DND-41 (cell line): Measurements from ENCODE around the gene PML.

Source experiments
- EZH2 ChIP-seq: IDR thresholded peaks from 3 replicates; pipeline ENCODE4 v1.6.1; 2012; ENCODE audit warnings: borderline replicate concordance, low read depth, mild to moderate bottlenecking, moderate library complexity, low read length, inconsistent platforms; ENCODE audit not compliant: severe bottlenecking
- TF ChIP-seq, protein P1 (sequence below): IDR thresholded peaks from 2 replicates; pipeline ENCODE4 v1.5.1; 2012; ENCODE audit warnings: borderline replicate concordance, low read length, moderate library complexity, mild to moderate bottlenecking; ENCODE audit not compliant: poor library complexity, severe bottlenecking; ENCODE audit errors: extremely low read depth

- TF ChIP-seq, protein P1, sequence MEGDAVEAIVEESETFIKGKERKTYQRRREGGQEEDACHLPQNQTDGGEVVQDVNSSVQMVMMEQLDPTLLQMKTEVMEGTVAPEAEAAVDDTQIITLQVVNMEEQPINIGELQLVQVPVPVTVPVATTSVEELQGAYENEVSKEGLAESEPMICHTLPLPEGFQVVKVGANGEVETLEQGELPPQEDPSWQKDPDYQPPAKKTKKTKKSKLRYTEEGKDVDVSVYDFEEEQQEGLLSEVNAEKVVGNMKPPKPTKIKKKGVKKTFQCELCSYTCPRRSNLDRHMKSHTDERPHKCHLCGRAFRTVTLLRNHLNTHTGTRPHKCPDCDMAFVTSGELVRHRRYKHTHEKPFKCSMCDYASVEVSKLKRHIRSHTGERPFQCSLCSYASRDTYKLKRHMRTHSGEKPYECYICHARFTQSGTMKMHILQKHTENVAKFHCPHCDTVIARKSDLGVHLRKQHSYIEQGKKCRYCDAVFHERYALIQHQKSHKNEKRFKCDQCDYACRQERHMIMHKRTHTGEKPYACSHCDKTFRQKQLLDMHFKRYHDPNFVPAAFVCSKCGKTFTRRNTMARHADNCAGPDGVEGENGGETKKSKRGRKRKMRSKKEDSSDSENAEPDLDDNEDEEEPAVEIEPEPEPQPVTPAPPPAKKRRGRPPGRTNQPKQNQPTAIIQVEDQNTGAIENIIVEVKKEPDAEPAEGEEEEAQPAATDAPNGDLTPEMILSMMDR = no peak
- TF ChIP-seq EZH2 = no peak
Observed at GRCh38 chr15:74007820-74008371, 13.4 kb downstream of the PML start.
